ENCODE results near the gene IFT43.

The IFT43 gene

DNA sequence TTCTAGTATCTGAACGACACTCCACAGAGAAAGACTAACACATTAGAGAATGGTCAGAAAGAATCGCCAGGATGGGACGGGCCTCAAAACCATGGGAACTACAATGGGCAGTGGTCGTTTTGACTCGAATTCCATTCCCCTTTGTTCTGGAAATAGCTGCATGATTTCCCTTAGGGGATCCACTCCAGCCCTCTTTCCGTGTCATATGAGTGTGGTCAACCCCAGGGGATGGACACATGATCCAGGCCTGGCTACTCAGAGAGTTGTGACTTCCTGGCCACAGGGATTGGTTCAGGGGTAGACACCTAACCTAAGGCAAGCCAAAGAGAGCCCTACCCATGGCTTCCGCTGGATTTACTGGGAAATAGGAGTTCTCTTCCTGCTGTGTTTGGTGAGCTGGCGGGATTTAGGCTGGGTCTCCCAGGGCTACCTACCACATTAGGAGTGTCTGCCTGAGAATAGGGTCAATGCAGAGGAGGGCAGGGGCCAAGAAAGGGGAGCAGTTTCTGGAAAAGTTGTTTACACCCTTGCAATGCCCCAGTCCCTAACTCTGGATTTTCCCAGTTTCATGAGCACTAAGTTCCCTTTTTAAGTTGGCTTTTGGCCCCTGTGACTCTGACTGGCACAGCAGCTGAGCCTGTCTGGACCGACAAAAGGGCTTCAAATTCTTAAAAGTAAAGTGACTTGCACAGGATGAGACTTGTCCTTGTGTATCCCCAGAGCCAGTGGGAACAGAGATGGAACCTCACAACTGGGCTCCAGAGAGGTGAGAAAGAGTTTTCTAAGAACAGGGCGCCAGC lies 138.1 kb downstream of the IFT43 start:
- no peak for TF ChIP-seq CTCF (conservative IDR thresholded peaks at IDR 0.05; ENCODE audit: low read depth, low read length)
- DNase-seq (ENCODE audit: low read depth), result no peak
- no peak overlapping the region for H3K4me3 ChIP-seq (ENCODE audit: low read depth, low read length)

DNA sequence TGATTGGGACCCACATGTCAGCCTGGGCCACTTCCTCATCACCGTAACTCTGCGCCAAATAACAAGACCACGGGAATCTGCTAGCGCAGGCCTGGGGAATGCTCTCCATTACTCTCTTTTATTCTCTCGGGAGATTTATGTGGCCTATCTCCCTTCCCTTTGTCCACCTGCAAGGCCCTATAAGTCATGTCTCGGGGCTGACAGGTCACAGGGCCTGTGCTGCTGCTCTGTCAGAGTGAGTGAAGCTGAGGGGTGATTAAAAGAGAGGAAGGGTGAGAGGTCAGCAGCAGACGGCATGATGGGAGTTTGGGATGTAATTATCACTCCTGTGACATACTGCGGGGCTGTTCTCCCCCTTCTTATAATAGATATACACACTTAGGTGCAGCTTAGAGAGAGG lies 139.9 kb downstream of the IFT43 start:
- TF ChIP-seq CTCF (conservative IDR thresholded peaks at IDR 0.05; ENCODE audit: low read depth, low read length), result no peak
- no peak for DNase-seq (ENCODE audit: low read depth)

DNA sequence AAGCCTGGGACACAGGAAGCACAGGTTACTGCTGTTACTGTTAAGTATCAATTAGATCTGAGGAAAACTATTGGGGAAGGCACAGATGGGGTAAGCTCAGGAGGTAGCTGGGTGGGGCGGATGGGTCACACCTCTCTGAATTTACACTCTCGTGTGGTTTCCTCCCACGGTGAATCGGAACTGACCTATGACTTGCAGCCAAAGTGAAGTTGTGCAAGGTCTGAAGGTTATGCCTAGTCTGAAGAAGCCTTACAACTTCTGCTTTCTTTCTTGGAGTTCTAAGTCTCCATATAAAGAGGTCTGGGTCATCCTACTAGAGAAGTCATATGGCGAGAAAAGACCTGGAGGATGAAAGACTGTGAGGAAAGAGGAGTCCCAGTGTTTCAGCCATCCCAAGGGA lies 140.5 kb downstream of the IFT43 start:
- no peak for DNase-seq (ENCODE audit: low read depth)
- H3K4me3 ChIP-seq (ENCODE audit: low read depth, low read length), result no peak overlapping the region
- TF ChIP-seq CTCF (conservative IDR thresholded peaks at IDR 0.05; ENCODE audit: low read depth, low read length), result no peak

More for the DNA sequence above, 139.9 kb downstream of the IFT43 start:
- H3K4me3 ChIP-seq (ENCODE audit: low read depth, low read length), result no peak overlapping the region

- no peak for TF ChIP-seq CTCF (conservative IDR thresholded peaks at IDR 0.05; ENCODE audit: low read depth, low read length)
- DNase-seq (ENCODE audit: low read depth), result no peak
- H3K4me3 ChIP-seq (ENCODE audit: low read depth, low read length), result no peak overlapping the region
Measured at GRCh38 chr14:76129851-76130576, 144.5 kb downstream of the IFT43 start.

- TF ChIP-seq CTCF (conservative IDR thresholded peaks at IDR 0.05; ENCODE audit: low read depth, low read length), result no peak
- DNase-seq (ENCODE audit: low read depth), result no peak
- H3K4me3 ChIP-seq (ENCODE audit: low read depth, low read length), result no peak overlapping the region
Measured at GRCh38 chr14:76131071-76131965, 145.8 kb downstream of the IFT43 start.

- peak; percentile 50 for DNase-seq (ENCODE audit: low read depth)
- no peak overlapping the region for H3K4me3 ChIP-seq (ENCODE audit: low read depth, low read length)
- no peak for TF ChIP-seq CTCF (conservative IDR thresholded peaks at IDR 0.05; ENCODE audit: low read depth, low read length)
Measured at GRCh38 chr14:76133103-76133502, 147.5 kb downstream of the IFT43 start.
